Measurements from ENCODE around the gene NBL1.

DNA sequence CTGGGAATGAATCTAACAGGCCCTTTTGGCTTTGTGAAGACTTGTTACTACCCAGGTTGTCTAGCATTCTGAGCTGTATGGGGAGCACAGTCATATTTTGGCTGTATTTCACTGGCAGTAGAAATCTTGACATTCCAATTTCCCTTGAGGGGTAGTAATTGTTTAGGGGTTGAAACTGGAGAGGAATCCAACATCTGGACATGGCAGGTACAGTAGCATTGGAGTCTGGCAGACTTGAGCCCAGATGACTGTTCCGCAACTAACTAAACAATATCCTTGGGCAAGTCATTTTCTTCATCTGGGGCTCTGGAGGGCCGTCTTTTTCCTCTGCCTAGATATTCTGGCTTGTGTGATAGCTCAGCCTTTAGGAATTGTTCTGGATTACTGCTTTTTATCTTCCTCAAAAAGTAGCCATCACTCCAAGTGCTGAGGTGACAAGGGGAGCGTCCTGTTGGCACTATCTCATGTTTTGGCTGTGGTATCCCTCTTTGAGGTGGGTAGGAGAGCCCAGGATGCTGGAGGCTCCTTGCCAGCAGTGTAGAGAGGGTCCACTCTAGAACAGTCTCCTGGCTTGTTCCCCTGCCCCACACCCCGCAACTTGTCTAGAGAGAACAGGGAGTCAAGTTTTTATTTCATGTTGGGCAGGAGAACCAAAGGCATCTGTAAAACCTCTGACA, 22.7 kb upstream of the NBL1 start:
- no peak for TF ChIP-seq EZH2phosphoT487 (IDR thresholded peaks at IDR 0.05; ENCODE audit: borderline replicate concordance, low read length)
- TF ChIP-seq, protein P1, sequence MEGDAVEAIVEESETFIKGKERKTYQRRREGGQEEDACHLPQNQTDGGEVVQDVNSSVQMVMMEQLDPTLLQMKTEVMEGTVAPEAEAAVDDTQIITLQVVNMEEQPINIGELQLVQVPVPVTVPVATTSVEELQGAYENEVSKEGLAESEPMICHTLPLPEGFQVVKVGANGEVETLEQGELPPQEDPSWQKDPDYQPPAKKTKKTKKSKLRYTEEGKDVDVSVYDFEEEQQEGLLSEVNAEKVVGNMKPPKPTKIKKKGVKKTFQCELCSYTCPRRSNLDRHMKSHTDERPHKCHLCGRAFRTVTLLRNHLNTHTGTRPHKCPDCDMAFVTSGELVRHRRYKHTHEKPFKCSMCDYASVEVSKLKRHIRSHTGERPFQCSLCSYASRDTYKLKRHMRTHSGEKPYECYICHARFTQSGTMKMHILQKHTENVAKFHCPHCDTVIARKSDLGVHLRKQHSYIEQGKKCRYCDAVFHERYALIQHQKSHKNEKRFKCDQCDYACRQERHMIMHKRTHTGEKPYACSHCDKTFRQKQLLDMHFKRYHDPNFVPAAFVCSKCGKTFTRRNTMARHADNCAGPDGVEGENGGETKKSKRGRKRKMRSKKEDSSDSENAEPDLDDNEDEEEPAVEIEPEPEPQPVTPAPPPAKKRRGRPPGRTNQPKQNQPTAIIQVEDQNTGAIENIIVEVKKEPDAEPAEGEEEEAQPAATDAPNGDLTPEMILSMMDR (conservative IDR thresholded peaks at IDR 0.05; ENCODE audit: low read depth, low read length), result no peak

Data from PC-3 (cell line).